Stimulated activated CD8-positive, alpha-beta memory T cell treated with anti-CD3 and anti-CD28 coated beads, Interleukin-7, amount 100 ng/mL, for 24 hours (primary cell): ENCODE data around the gene USP34.

Source experiments
- DNase-seq: peaks from one replicate; pipeline ENCODE4 v3.0.0-alpha.2; 2020; ENCODE audit warnings: low read depth

USP34 gene

DNA sequence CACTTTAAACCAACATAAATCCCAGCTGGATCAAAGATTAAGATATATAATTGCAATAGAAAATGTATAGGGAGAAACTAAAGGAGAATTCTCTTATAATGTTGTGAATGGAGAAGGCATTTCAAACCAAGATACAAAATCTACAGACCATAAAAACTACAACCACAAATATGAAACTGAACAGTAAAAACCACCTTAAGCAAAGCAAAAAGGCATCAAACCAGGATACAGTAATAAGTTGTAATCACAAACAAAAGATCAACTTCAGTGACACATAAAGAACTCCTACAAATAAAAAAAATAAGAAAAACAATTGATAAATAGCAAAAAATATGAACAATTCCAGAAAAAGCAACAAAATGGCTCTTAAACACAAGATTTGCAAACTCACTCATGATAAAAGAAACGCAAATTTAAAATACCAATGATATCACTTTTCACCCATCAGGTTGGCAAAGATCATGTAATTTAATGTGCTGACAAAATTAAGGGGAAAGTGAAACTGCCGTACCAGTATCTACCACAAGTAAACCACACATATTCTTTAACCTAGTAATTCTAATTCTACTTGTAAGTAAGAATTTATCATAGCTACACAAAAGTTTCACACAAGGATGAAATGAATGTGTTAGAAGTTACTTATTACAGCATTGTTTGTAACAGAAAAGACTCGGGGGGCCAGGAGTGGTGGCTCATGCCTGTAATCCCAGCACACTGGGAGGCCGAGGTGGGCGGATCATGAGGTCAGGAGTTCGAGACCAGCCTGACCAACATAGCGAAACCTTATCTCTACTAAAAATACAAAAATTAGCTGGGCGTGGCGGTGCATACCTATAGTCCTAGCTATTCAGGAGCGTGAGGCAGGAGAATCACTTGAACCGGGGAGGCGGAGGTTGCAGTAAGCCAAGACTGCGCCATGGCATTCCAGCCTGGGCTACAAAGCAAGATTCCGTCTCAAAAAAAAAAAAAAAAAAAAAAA is 101.9 kb downstream of the USP34 start:
- DNase-seq = no peak

- DNase-seq = no peak
These were observed 103.7 kb downstream of the USP34 start for GRCh38 chr2:61367177-61367576.

- no peak for DNase-seq
These were observed 107.3 kb downstream of the USP34 start for GRCh38 chr2:61363580-61363979.

DNA sequence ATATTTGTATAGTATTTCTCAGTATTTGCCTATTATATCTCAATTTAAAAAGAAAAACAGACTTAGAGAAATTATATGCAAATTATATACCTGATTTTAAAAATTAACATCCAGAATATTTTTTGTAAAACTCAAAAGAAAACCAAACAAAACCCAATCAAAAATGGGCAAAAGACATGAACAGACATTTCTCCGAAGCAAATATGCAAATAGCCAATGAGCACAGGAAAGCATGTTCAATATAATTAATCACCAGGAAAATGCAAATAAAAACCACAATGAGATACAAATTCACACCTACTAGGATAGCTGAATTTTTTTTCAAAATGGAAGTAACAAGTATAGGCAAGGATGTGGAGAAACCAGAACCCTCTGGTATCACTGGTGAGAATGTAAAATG is 108.0 kb downstream of the USP34 start:
- DNase-seq = no peak

GRCh38 chr2:61361068-61361467 is 109.8 kb downstream of the USP34 start:
- DNase-seq = no peak

DNA sequence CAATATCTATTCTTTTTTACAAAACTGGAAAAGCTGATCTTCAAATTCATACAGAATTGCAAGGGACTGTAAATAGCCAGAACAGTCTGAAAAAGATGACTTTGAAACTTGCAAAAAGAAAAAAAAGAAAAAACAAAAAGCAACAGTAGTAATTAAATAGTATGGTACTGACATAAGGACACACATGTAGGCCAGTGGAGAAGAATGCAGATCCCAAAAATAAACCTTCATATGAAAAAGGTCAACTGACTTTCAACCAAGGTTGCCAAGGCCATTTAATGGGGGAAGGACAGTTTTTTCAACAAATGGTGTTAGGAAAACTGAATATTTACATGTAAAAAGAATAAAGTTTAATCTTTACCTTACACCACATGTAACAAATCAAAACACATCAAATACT is 111.8 kb downstream of the USP34 start:
- no peak for DNase-seq

DNA sequence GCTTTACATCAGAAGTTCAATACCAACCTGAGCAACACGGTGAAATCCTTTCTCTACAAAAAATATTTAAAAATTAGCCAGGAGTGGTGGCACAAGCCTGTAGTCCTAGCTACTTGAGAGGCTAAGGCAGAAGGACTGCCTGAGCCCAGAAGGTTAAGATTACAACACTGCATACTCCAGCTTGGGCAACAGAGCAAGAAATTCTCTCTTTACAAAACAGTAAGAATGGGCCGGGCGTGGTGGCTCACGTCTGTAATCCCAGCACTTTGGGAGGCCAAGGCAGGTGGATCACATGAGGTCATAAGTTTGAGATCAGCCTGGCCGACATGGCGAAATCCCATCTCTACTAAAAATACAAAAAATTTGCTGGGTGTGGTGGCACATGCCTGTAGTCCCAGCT is 113.2 kb downstream of the USP34 start:
- DNase-seq = no peak

- DNase-seq = no peak
These were observed 113.9 kb downstream of the USP34 start for GRCh38 chr2:61356958-61357350.

DNA sequence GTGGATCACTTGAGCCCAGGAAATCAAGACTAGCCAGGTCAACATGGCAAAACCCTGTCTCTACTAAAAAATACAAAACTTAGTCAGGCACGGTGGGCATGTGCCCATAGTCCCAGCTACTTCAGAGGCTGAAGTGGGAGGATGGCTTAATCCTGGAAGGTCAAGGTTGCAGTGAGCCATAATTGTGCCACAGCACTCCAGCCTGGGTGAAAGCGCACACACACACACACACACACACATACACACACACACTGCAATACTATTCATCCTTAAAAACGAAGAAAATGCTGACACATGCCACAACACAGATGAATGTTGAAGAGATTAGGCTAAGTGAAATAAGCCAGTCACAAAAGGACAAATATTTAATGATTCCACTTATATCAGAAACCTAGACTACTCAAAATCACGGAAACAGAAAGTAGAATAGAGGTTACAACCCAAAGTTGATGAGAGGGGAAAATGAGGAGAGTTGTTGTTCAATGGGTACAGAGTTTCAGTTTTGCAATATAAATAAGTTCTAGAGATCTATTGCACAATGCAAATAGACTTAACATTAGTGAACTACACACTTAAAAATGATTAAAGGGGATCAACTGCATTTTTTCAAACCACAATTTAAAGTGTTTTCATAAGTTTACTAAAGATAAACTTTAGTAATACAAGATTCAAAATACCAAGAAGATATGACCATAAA is 114.5 kb downstream of the USP34 start:
- DNase-seq = no peak

DNA sequence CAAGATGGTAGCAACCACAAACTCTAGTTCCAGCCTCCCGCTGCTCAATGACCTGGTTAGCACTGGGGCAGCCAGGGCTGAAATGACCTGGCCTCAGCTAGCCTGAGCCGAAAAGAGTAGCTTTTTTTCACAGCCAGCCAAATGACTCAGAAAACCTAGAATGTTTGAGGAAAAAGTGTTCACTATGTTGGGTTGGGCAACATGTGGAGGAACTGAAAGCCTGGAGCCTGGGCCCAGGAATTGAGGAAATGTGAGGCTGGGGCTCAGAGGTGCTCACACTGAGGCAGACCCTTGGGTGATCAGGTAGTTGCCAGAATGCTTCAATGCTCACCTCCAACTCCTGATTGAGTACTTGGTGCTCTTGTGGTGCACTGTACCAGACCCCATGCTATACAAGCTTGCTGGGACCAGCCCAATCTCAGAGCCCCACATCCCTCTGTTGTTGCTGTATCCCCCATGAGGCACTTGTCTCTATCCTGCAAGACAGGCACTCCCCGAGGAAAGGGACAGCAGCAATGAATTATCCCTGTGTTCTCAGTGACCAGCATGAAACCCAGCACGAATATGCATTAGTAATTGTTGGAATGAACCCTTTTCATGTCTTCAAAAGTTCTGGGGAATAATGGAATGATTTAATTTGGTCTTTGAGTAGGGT is 116.2 kb downstream of the USP34 start:
- no peak for DNase-seq

DNA sequence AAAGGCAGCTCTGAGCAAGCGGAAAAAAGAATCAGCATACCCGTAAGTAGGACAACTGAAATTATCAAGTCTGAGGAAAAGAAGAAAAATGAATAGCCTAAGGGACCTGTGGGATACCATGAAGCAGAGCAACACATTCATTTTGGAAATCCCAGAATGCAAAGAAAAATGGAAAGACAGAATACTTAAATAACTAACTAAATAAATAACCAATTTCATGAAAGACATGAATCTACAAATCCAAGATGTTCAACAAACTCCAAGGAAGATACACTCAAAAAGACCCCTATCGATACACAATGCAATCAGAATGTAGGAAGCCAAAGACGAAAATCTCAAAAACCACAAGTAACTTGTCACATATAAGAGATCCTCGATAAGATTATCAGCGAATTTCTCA is 117.0 kb downstream of the USP34 start:
- no peak for DNase-seq

DNA sequence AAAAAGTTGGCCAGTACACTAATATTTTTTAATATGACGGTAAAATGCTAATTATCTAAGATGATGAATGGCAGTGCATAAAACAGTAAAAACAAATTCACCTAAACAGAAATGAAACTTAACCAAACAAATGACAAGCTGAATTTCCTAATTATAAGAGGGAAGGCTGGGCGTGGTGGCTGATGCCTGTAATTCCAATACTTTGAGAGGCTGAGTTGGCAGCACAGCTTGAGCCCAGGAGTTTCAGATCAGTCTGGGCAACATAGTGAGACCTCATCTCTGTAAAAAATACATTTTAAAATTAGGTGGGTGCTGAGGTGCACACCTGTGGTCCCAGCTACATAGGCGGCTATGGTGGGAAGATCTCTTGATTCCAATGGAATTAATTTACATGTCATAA is 120.1 kb downstream of the USP34 start:
- no peak for DNase-seq

- DNase-seq = no peak
These were observed 127.7 kb downstream of the USP34 start for GRCh38 chr2:61343141-61343540.

GRCh38 chr2:61340242-61340641 is 130.6 kb downstream of the USP34 start:
- no peak for DNase-seq

- no peak for DNase-seq
These were observed 132.4 kb downstream of the USP34 start for GRCh38 chr2:61338447-61338846.

DNA sequence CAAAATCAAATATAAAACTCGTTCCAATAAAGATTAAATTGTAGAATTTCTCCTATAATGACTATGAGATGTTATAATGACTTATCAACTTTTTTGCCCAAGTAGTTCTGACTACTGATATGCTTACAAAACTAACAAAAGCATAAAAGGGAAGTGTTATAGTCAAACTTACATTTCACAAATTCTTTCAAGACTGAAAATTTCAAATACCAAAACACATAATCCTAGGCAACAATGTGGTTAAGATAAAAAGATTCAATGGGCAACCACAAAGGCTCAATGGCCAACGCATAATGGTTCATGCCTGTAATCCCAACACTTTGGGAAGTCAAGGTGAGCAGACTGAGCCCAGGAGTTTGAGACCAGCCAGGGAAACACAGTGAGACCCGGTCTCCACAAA is 135.7 kb downstream of the USP34 start:
- DNase-seq = no peak

DNA sequence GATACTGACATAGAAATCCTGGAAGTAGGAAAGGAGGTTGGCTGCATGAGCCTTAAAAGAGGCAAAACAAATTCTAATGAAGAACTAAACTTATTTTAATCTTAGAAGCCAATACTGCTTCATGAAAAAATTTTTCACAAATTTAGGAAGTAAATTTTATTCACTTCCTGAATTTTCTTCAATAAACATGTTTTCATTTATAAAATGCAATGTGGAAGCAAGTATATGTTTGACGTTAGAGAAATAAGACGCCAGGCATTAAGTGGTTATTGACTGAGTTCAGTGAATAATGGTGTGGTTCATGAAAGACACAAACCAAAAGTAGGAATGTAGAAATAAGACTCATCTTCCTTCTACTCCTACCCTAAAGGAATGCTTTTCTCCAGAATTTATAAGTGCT is 136.4 kb downstream of the USP34 start:
- no peak for DNase-seq

DNA sequence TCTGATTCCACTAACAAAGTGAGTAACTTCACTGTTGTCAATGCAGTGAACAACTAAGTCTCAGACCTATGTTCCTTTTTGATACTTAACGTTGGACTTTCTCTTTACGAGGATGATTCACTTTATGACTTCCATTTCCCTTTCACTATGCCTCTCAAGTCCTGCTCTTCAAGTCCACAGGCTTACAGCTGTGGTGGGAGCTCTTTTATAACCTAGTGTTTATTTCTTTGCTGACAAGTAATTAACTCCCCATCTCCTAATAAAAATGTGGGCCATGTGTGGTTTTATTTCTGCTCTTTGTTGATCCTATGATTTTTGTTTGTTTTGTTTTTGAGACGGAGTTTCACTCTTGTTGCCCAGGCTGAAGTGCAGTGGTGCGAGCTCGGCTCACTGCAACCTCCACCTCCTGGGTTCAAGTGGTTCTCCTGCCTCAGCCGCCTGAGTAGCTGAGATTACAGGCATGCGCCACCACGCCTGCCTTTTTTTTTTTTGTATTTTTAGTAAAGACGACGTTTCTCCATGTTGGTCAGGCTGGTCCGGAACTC is 142.1 kb downstream of the USP34 start:
- DNase-seq = no peak

DNA sequence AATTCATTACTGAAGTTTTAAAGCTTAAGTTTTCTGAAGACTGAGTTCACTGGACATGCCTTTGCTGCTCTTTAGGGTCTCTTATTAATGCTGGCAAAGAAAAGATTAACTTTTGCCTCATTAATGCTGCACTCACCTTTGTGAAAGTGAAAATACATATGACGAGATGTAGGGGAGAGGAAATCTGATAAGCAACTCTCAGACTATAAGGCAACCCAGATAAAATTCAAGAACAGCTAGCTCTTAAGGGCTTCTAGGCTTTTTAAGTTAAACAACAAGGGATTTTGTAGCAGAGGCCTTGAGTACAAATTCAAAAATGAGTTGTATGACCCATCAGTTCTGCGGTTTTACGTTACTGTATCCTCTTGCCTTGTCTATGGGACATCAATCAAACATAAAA is 143.7 kb downstream of the USP34 start:
- no peak for DNase-seq

DNA sequence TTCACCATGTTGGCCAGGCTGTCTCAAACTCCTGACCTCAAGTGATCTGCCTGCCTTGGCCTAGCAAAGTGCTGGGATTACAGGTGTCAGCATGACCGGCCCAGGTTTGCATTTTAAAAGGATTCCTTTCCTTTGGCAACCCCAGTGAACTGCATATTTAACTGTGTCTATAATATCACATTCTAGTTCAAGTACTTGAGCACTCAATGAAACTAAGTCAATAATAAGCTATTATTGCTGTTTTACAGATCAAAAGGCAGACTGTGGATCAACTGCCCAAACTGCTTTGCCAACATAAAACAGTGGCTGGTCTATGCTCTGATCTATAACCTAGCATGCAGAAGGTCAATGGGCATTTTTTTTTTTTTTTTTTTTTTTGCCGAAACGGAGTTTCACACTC is 144.5 kb downstream of the USP34 start:
- DNase-seq = no peak

- DNase-seq = no peak
These were observed 150.7 kb downstream of the USP34 start for GRCh38 chr2:61320181-61320580.

DNA sequence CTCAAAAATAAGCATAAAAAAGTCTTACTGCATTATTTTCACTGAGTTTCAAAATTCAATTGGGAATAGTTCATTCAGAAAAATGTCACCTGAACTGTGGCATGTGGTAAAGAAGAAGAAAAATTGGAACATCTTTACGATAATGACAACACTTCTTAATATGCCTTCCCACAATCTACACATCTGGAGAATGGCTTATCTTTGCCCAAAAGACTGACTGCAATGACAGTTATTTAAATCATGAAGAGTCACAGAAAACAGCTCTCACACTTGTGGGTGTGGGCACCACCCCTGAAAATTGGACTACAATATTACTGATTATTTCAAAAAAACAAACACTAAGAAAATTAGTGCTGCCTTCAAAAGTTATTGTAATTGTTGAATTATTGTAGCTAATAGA is 152.3 kb downstream of the USP34 start:
- DNase-seq = no peak

- DNase-seq = no peak
These were observed 174.9 kb downstream of the USP34 start for GRCh38 chr2:61295981-61296380.
